IMR-90 (cell line): ENCODE results near the gene ESR1. TPM values are rescaled to one million over a fixed set of nuclear protein-coding genes. Genes with fewer than 3 reads are reported as not detected.

Experiments used
- ATAC-seq: fragments of 200-7000 bp; cut with Tn5 transposase; 2 replicates; pipeline ENCODE4 v1.9.1; 2020; ENCODE audit warnings: low read depth, mild to moderate bottlenecking, moderate library complexity
- BruUV-seq: library from RNA; stranded (reverse); fragments of 400-500 nt; replicated peaks from 2 replicates; lab custom pipeline; 2021; lab: Mats Ljungman, UMichigan
- CTCF ChIA-PET: fragments of 300-600 bp; formaldehyde crosslinking; extraction: SDS; loops from one replicate; lab custom pipeline; 2021; ENCODE audit warnings: antibody characterized with exemption; lab: Yijun Ruan, JAX
- POLR2A ChIA-PET: fragments of 300-600 bp; sonication (Branson Sonifier 250); formaldehyde crosslinking; loops from one replicate; lab custom pipeline; 2022; ENCODE audit warnings: antibody characterized with exemption; ENCODE audit not compliant: unreplicated experiment; lab: Charles Lee
- DNase-seq: peaks from one replicate; pipeline ENCODE4 v3.0.0; 2013
- H2AFZ ChIP-seq: replicated peaks from 2 replicates; pipeline ENCODE3; 2013; ENCODE audit warnings: low read length, mild to moderate bottlenecking; ENCODE audit not compliant: poor library complexity
- H2AK5ac ChIP-seq: 2 replicates; pipeline ENCODE4 v1.6.1; 2013; ENCODE audit warnings: low read depth, low read length, inconsistent platforms
- H2AK9ac ChIP-seq: replicated peaks from 2 replicates; pipeline ENCODE3; 2013; ENCODE audit warnings: mild to moderate bottlenecking, low read depth, low read length, moderate library complexity; ENCODE audit not compliant: poor library complexity
- H2BK120ac ChIP-seq: 2 replicates; pipeline ENCODE4 v1.6.1; 2013; ENCODE audit warnings: low read depth, low read length, inconsistent platforms
- H2BK15ac ChIP-seq: 3 replicates; pipeline ENCODE4 v1.6.1; 2013; ENCODE audit warnings: low read depth, low read length, inconsistent platforms
- H2BK20ac ChIP-seq: 2 replicates; pipeline ENCODE4 v1.6.1; 2013; ENCODE audit warnings: low read depth, mild to moderate bottlenecking, inconsistent platforms, low read length, moderate library complexity
- H2BK5ac ChIP-seq: 2 replicates; pipeline ENCODE4 v1.6.1; 2013; ENCODE audit warnings: mild to moderate bottlenecking, low read depth, low read length, inconsistent platforms; ENCODE audit not compliant: poor library complexity, severe bottlenecking
- H3K14ac ChIP-seq: replicated peaks from 2 replicates; pipeline ENCODE4 v1.6.1; 2013; ENCODE audit warnings: low read depth, low read length, inconsistent platforms
- H3K18ac ChIP-seq: 2 replicates; pipeline ENCODE4 v1.6.1; 2013; ENCODE audit warnings: low read depth, low read length, control low read depth
- H3K23ac ChIP-seq: 2 replicates; pipeline ENCODE4 v1.6.1; 2013; ENCODE audit warnings: low read depth, low read length, inconsistent platforms
- H3K27ac ChIP-seq: 2 replicates; pipeline ENCODE4 v1.5.1; 2013; ENCODE audit warnings: mild to moderate bottlenecking, control low read depth, low read length; ENCODE audit not compliant: insufficient read depth
- H3K27me3 ChIP-seq: 2 replicates; pipeline ENCODE4 v1.6.1; 2013; ENCODE audit warnings: low read length; ENCODE audit not compliant: control insufficient read depth, insufficient read depth
- H3K36me3 ChIP-seq: 2 replicates; pipeline ENCODE4 v1.6.1; 2013; ENCODE audit warnings: low read length, mixed read lengths; ENCODE audit not compliant: control insufficient read depth, insufficient read depth
- H3K4ac ChIP-seq: 2 replicates; pipeline ENCODE4 v1.6.1; 2013; ENCODE audit warnings: low read depth, low read length, inconsistent platforms
- H3K4me1 ChIP-seq: 2 replicates; pipeline ENCODE4 v1.6.1; 2013; ENCODE audit warnings: low read length, mixed read lengths; ENCODE audit not compliant: control insufficient read depth, insufficient read depth
- H3K4me2 ChIP-seq: 2 replicates; pipeline ENCODE4 v1.6.1; 2013; ENCODE audit warnings: low read depth, mild to moderate bottlenecking, control low read depth, low read length, moderate library complexity
- H3K4me3 ChIP-seq: 2 replicates; pipeline ENCODE4 v1.5.1; 2013; ENCODE audit warnings: low read depth, mild to moderate bottlenecking, control low read depth, low read length, moderate library complexity; ENCODE audit not compliant: insufficient read depth
- H3K56ac ChIP-seq: 2 replicates; pipeline ENCODE4 v1.6.1; 2013; ENCODE audit warnings: low read length, inconsistent platforms; ENCODE audit not compliant: insufficient read depth; ENCODE audit errors: extremely low read depth
- H3K79me1 ChIP-seq, 2 experiments: 2 replicates each; pipeline ENCODE4 v1.6.1; 2013; ENCODE audit warnings: low read length in 2 of 2, inconsistent platforms in 1 of 2, low read depth in 1 of 2
- H3K9ac ChIP-seq: 2 replicates; pipeline ENCODE4 v1.6.1; 2013; ENCODE audit warnings: low read depth, low read length, control low read depth
- H3K9me1 ChIP-seq: 2 replicates; pipeline ENCODE4 v1.6.1; 2013; ENCODE audit warnings: low read length, inconsistent platforms; ENCODE audit not compliant: insufficient read depth
- H3K9me3 ChIP-seq: 2 replicates; pipeline ENCODE4 v1.6.1; 2013; ENCODE audit warnings: low read length; ENCODE audit not compliant: control insufficient read depth, insufficient read depth
- H4K20me1 ChIP-seq: 2 replicates; pipeline ENCODE4 v1.6.1; 2013; ENCODE audit warnings: low read length, inconsistent platforms; ENCODE audit not compliant: insufficient read depth
- H4K5ac ChIP-seq: 2 replicates; pipeline ENCODE4 v1.6.1; 2013; ENCODE audit warnings: mild to moderate bottlenecking, low read depth, low read length, control low read depth
- H4K8ac ChIP-seq, 2 experiments: 2 replicates each; pipeline ENCODE4 v1.6.1; 2013; ENCODE audit warnings: low read depth in 2 of 2, low read length in 2 of 2, control low read depth in 1 of 2, inconsistent platforms in 1 of 2
- H4K91ac ChIP-seq: 2 replicates; pipeline ENCODE4 v1.6.1; 2013; ENCODE audit warnings: low read depth, low read length, inconsistent platforms; ENCODE audit not compliant: insufficient read depth
- RAD21 ChIP-seq: IDR thresholded peaks from 2 replicates; pipeline ENCODE4 v1.6.1; 2012; ENCODE audit warnings: low read length, improper control_type of control experiment
- RFX5 ChIP-seq: IDR thresholded peaks from 2 replicates; pipeline ENCODE4 v1.8.0; 2012; ENCODE audit warnings: low read depth, mild to moderate bottlenecking, low read length, moderate library complexity
- SMC3 ChIP-seq: fragments of 150-350 bp; IDR thresholded peaks from 2 replicates; pipeline ENCODE4 v1.6.1; 2016; ENCODE audit warnings: low read depth, mild to moderate bottlenecking, antibody characterized with exemption, low read length, moderate library complexity
- WGBS, 2 experiments: methylation state at CpG; one replicate each; pipeline versions ENCODE4 v1.1.5 to v1.1.7; 2013; ENCODE audit warnings: missing lambda C conversion rate in 2 of 2; ENCODE audit not compliant: insufficient read length in 1 of 2; ENCODE audit errors: extremely low coverage in 2 of 2; 5-methylcytosine and 5-hydroxymethylcytosine counted together
- dilution Hi-C: fragments of 300-500 bp; cut with HindIII; formaldehyde crosslinking; loops from one replicate; pipeline ENCODE4 v1.14.3; 2018; ENCODE audit warnings: low sequenced_read_pairs; ENCODE audit not compliant: unreplicated experiment
- in situ Hi-C: fragments of 300-500 bp; cut with MboI; formaldehyde crosslinking; loops from 3 replicates; pipeline ENCODE4 v1.14.3; 2019; ENCODE audit warnings: low sequenced_read_pairs, inconsistent platforms, mixed read lengths
- intact Hi-C: fragments of 100-400 bp; cut with micrococcal nuclease; formaldehyde crosslinking; loops from 2 replicates; pipeline ENCODE4 v1.10.0; 2022
- polyA plus RNA-seq, 3 experiments: library from polyadenylated mRNA; depleted of rRNA; stranded (reverse); fragments of >200 nt; gene quantifications; 2 replicates each; pipeline ENCODE4 v1.2.3, GENCODE V29; 2012; ENCODE audit warnings: low replicate concordance in 1 of 3
- total RNA-seq: library from RNA; depleted of rRNA; stranded (reverse); fragments of >200 nt; gene quantifications from 2 replicates; pipeline ENCODE4 v1.2.3, GENCODE V29; 2012
- TF ChIP-seq, protein P1 (sequence below): conservative IDR thresholded peaks from 2 replicates; pipeline ENCODE4 v1.5.1; 2012; ENCODE audit warnings: mild to moderate bottlenecking, low read depth, low read length, improper control_type of control experiment

The ESR1 gene
- total and polyA plus RNA-seq, 2 of the 4 experiments (the other 2 are of a cell fraction): not detected

DNA sequence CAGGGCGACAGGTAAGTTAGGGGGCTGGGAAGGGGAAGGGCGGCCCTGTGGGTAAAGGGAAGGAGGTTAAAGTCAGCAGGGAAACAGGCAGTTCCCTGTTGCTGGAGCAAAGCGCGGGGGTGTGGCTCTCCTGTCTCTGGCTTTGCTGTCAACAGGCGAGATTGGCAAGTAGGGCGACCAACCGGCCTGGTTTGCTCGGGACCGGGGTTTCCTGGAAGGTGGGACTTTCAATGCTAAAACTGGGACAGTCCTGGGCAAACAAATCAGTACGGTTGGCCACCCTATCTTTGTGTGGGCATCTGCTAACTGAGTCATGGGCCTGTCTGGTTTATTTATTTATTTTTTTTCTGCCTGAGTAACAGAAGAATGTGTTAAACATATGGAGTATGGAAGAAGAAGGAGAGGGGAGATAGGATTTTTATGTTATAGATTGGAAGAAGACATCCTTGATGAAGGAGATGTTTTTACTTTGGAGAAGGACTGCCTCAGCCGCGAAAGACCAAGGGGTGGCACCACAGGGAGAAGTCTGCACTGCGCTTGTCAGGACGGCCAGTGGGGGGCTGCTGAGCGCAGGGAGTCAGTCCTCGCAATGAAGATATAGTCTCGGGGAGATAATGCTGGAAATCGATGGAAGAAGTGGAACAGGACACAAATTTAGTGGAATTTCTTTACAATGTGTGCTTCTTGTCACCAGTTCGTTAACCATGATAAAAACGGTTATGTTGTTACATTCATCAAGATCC, 43.4 kb upstream of the ESR1 start:
- peak; percentile 95 for ATAC-seq
- H3K79me1 ChIP-seq: no peaks in the 10 kb centered on the region

More for the DNA sequence above, 43.4 kb upstream of the ESR1 start:
- intact Hi-C loops (loop anchor here (1.0 to 10.0 kb wide), 3 partner anchors 323 to 504 kb away; no protein-coding TSS in a partner anchor), in situ Hi-C loops (loop anchor here (5.0 to 10.0 kb wide), 2 partner anchors 358 to 501 kb away; no protein-coding TSS in a partner anchor), dilution Hi-C loops (no loop called here)
- TF ChIP-seq RFX5: no peak
- TF ChIP-seq, protein P1, sequence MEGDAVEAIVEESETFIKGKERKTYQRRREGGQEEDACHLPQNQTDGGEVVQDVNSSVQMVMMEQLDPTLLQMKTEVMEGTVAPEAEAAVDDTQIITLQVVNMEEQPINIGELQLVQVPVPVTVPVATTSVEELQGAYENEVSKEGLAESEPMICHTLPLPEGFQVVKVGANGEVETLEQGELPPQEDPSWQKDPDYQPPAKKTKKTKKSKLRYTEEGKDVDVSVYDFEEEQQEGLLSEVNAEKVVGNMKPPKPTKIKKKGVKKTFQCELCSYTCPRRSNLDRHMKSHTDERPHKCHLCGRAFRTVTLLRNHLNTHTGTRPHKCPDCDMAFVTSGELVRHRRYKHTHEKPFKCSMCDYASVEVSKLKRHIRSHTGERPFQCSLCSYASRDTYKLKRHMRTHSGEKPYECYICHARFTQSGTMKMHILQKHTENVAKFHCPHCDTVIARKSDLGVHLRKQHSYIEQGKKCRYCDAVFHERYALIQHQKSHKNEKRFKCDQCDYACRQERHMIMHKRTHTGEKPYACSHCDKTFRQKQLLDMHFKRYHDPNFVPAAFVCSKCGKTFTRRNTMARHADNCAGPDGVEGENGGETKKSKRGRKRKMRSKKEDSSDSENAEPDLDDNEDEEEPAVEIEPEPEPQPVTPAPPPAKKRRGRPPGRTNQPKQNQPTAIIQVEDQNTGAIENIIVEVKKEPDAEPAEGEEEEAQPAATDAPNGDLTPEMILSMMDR: peak; percentile 65
- TF ChIP-seq SMC3: peak; percentile 36
- peak; percentile 30; the same call in 1 of the 2 replicates for TF ChIP-seq RAD21
- no peak overlapping the region for H3K4me3 ChIP-seq
- no peak overlapping the region for H3K23ac ChIP-seq
- peak; percentile 73 for DNase-seq
- no peak overlapping the region for H2BK5ac ChIP-seq
- H2BK15ac ChIP-seq: no peak overlapping the region
- WGBS, 2 experiments: 11% methylated on average over 9 of the region's 20 CpGs; no CpG with 5 or more reads in 1 of the 2 experiments
- H2AK9ac ChIP-seq: peak overlapping the region; percentile 16
- H4K91ac ChIP-seq: no peak overlapping the region
- no peak overlapping the region for H3K18ac ChIP-seq
- BruUV-seq: no TSS peak
- no peak overlapping the region for H2BK120ac ChIP-seq
- H3K36me3 ChIP-seq: no peaks in the 10 kb centered on the region
- no peak overlapping the region for H3K14ac ChIP-seq
- no peaks in the 10 kb centered on the region for H4K20me1 ChIP-seq
- ChIA-PET CTCF (interaction anchor here (0.9 to 3.9 kb wide), 5 partner anchors 9 to 366 kb away, joined by 3 to 22 read pairs (median 4); no protein-coding TSS in a partner anchor), POLR2A (no interaction called here)
- H2BK20ac ChIP-seq: no peak overlapping the region
- peak overlapping the region; percentile 55 for H3K4me2 ChIP-seq
- H4K8ac ChIP-seq: no peak overlapping the region
- H2AK5ac ChIP-seq: no peak overlapping the region
- no peaks in the 10 kb centered on the region for H3K9me1 ChIP-seq
- H3K9me3 ChIP-seq: no peaks in the 10 kb centered on the region
- H3K4me1 ChIP-seq: 0 out of 2 replicates have a peak, but pooled peaks cover 1% of the 10 kb centered on the region
- H3K27me3 ChIP-seq: no peaks in the 10 kb centered on the region
- H3K27ac ChIP-seq: no peak overlapping the region
- no peak overlapping the region for H3K9ac ChIP-seq
- H4K5ac ChIP-seq: no peak overlapping the region
- H2AFZ ChIP-seq: peak overlapping the region; percentile 86
- no peak overlapping the region for H3K4ac ChIP-seq
- no peak overlapping the region for H3K56ac ChIP-seq
